Immature natural killer cell (primary cell): ENCODE data around the gene VPS13C. TPM values are rescaled to one million over a fixed set of nuclear protein-coding genes. Genes with fewer than 3 reads are reported as not detected.
"Not testable (repeated sequence)": the region's sequence is repeated elsewhere in the genome, so short reads cannot be mapped to it uniquely, and the experiment has no call there.

Experiments
- DNase-seq, 3 donors: peaks; one replicate each; pipeline ENCODE4 v3.0.0; 2022; ENCODE audit warnings: mixed read lengths in 1 of 3
- H3K27ac Mint-ChIP-seq, 6 donors: one replicate each; pipeline ENCODE4 v1.8.0; 2020; ENCODE audit warnings: mixed read lengths in 6 of 6, mild to moderate bottlenecking in 5 of 6, inconsistent platforms in 4 of 6, moderate library complexity in 3 of 6
- H3K27me3 Mint-ChIP-seq, 3 donors: one replicate each; pipeline ENCODE4 v1.8.0; 2020 to 2021; ENCODE audit warnings: low read depth in 3 of 3, mild to moderate bottlenecking in 3 of 3, mixed read lengths in 3 of 3, moderate library complexity in 3 of 3, inconsistent platforms in 1 of 3
- H3K36me3 Mint-ChIP-seq, 3 donors: one replicate each; pipeline ENCODE4 v1.8.0; 2020; ENCODE audit warnings: mixed read lengths in 3 of 3, inconsistent platforms in 2 of 3, mild to moderate bottlenecking in 2 of 3
- H3K4me1 Mint-ChIP-seq, 2 donors: one replicate each; pipeline ENCODE4 v1.8.0; 2020; ENCODE audit warnings: inconsistent platforms in 2 of 2, mild to moderate bottlenecking in 2 of 2, mixed read lengths in 2 of 2, moderate library complexity in 1 of 2
- H3K4me3 Mint-ChIP-seq, 5 donors: one replicate each; pipeline ENCODE4 v1.8.0; 2020; ENCODE audit warnings: mild to moderate bottlenecking in 5 of 5, mixed read lengths in 5 of 5, inconsistent platforms in 3 of 5, moderate library complexity in 3 of 5
- H3K9me3 Mint-ChIP-seq, 6 donors: one replicate each; pipeline ENCODE4 v1.8.0; 2020; ENCODE audit warnings: mild to moderate bottlenecking in 6 of 6, mixed read lengths in 6 of 6, inconsistent platforms in 4 of 6, moderate library complexity in 3 of 6
- polyA plus RNA-seq, 3 donors: library from polyadenylated mRNA; unstranded; fragments of 300-500 nt; fragmentation: Illumina TruSeq; gene quantifications; one replicate each; pipeline ENCODE4 v1.2.3, GENCODE V29; 2021

Gene VPS13C
- polyA plus RNA-seq, 3 donors from 2014 or later, result 9.8 to 18.5 (median 11.1) TPM

DNA sequence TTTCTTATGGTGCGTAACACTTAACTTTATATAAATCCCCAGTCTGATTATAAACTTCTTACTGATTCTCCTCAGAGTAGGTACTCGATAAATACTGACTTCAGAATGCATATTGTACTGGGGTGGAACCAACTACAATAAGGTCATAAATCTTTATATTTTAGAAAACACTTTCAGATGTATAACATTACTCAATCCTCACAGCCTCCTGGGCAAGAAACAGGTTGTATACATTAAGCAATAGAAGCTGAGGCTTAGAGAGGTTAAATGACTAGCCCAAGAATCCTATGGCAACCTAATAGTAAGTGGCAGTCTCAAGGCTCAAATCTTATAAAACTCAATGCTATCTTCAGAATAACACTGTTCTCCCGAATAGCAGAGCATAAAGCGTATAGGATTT, 9.1 kb downstream of the VPS13C start:
- Mint-ChIP-seq H3K4me3 (no peak overlapping the region), H3K27ac (peak overlapping the region in 3 of 6 donors; percentile 1 to 43 (median 31)), H3K9me3 (no peaks in the 10 kb centered on the region), H3K4me1 (peaks cover 52 to 84% of the 10 kb centered on the region in 2 donors), H3K27me3 (no peaks in the 10 kb centered on the region), H3K36me3 (peaks cover 3% of the 10 kb centered on the region in 3 donors)
- no peak for DNase-seq

- Mint-ChIP-seq H3K27ac (peak overlapping the region in 3 of 6 donors; percentile 2 to 64 (median 53)), H3K4me3 (no peak overlapping the region), H3K27me3 (no peaks in the 10 kb centered on the region), H3K36me3 (peaks cover 3% of the 10 kb centered on the region in 3 donors), H3K9me3 (no peaks in the 10 kb centered on the region), H3K4me1 (peaks cover 56 to 84% of the 10 kb centered on the region in 2 donors)
- no peak for DNase-seq
Measured at GRCh38 chr15:62050115-62050514, 10.1 kb downstream of the VPS13C start.

GRCh38 chr15:62048254-62048653, 12.0 kb downstream of the VPS13C start:
- H3K9me3 Mint-ChIP-seq, H3K36me3 Mint-ChIP-seq, H3K27me3 Mint-ChIP-seq, DNase-seq, H3K4me3 Mint-ChIP-seq, H3K27ac Mint-ChIP-seq: not testable (repeated sequence)
- peaks cover 42 to 76% of the 10 kb centered on the region in 2 donors for H3K4me1 Mint-ChIP-seq

DNA sequence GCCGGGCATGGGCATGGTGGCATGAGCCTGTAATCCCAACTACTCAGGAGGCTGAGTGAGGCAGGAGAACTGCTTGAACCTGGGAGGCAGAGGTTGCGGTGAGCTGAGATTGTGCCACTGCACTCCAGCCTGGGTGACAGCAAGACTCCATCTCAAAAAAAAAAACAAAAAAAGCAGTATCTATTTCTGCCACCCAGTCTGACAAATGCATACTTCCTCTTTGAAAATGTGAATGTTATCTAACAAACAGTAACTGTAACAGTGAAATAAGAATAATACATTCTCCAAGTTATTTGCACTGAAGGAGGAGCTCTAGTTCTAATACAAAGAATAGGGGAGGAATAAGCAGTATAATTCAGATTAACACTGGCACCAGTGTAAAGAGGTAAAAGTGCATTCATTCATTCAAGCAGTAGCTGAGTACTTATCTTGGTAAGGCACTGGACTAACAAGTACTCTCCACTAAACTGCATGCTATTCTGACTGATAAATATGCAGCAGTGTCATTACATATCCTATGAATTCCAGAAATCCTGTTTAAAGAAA, 12.9 kb downstream of the VPS13C start:
- Mint-ChIP-seq H3K27me3 (no peaks in the 10 kb centered on the region), H3K4me1 (peaks cover 37 to 68% of the 10 kb centered on the region in 2 donors), H3K36me3 (peaks cover 3% of the 10 kb centered on the region in 3 donors), H3K9me3 (no peaks in the 10 kb centered on the region), H3K4me3 (no peak overlapping the region), H3K27ac (peak overlapping the region in 4 of 6 donors; percentile 13 to 70 (median 62))
- no peak for DNase-seq

DNA sequence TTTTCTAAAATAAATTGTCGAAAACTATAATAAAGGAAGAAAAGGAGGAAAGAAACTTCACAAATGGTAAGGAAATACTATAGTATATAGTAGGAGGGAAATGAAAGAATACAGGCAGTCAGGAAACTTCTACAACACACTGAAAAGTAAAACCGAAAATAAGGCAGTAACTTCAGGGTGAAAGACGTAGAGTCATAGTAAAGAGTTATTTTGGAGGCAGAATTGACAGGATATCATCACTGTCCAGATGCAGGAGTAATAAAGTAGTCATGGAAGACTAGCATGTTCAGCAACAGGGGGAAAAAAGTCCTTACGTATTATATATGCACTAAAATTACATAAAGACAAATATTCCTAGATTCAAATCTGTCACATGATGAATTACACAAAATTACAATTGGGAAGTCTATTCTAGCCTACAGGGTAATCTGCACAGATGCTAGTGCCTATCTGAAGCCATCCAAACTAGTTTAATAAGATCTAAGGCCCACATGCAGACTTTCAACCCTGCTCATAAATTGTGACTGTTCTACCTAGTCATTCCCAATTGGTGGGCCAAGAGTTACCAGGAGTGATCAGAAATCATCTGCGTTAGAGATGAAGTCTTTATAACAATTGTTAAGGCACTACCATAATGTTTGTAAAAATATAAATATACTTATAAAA, 14.0 kb downstream of the VPS13C start:
- no peak for DNase-seq
- peaks cover 32 to 57% of the 10 kb centered on the region in 2 donors for H3K4me1 Mint-ChIP-seq
- peaks cover 3% of the 10 kb centered on the region in 3 donors for H3K36me3 Mint-ChIP-seq

GRCh38 chr15:62035256-62035924, 24.9 kb downstream of the VPS13C start:
- Mint-ChIP-seq H3K4me3 (no peak overlapping the region), H3K9me3 (no peaks in the 10 kb centered on the region), H3K27me3 (peaks cover 0 to 2% (median 0%) of the 10 kb centered on the region in 3 donors), H3K36me3 (peaks cover 19 to 40% (median 25%) of the 10 kb centered on the region in 3 donors), H3K4me1 (peaks cover 3 to 40% of the 10 kb centered on the region in 2 donors), H3K27ac (peak overlapping the region in 2 of 6 donors; percentile 0 to 22)
- DNase-seq, result no peak

More for the DNA sequence above, 14.0 kb downstream of the VPS13C start:
- peak overlapping the region; percentile 51 to 62 (median 53) for H3K4me3 Mint-ChIP-seq
- no peaks in the 10 kb centered on the region for H3K9me3 Mint-ChIP-seq
- H3K27ac Mint-ChIP-seq, result peak overlapping the region; percentile 59 to 90 (median 80)
- no peaks in the 10 kb centered on the region for H3K27me3 Mint-ChIP-seq

DNA sequence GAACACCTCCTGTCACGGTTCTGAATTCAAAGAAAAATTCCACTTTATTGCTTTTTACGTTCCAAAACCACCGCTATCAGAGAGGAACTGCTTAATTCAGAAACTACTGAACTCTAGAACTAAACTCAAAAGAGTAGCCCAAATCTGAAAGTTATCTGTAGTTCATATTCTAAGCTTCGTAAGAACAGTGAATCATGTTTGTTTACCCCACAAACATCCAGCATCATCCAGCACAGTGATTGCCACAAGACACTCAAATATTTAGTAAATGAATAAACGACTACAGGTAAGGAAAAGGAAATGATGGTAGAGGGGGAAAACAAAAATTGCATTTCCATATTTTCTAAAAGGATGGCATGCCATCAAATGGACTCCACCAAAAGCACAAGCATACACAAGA, 32.3 kb downstream of the VPS13C start:
- no peak for DNase-seq
- Mint-ChIP-seq H3K4me3 (no peak overlapping the region), H3K36me3 (peaks cover 11 to 25% (median 20%) of the 10 kb centered on the region in 3 donors), H3K27ac (no peak overlapping the region), H3K9me3 (no peaks in the 10 kb centered on the region), H3K27me3 (peaks cover 0 to 1% (median 0%) of the 10 kb centered on the region in 3 donors), H3K4me1 (peaks cover 2 to 31% of the 10 kb centered on the region in 2 donors)

DNA sequence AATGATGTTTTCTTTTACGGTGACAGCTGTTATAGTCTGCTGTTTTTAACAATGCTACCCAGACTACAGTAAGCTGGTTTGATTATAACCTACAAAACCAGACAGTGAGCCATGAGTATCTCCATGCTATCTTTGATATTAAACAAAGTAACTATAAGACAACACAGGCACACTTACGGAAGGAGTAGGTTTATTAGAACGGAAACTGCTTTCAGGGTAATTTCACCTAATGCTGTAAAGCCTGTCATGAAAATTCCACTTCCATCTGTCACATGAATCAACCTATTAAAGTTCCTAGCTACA, 33.0 kb downstream of the VPS13C start:
- H3K27me3 Mint-ChIP-seq, result peaks cover 0 to 1% (median 0%) of the 10 kb centered on the region in 3 donors
- peaks cover 2 to 31% of the 10 kb centered on the region in 2 donors for H3K4me1 Mint-ChIP-seq
- H3K4me3 Mint-ChIP-seq, result no peak overlapping the region
- no peaks in the 10 kb centered on the region for H3K9me3 Mint-ChIP-seq
- no peak for DNase-seq
- H3K36me3 Mint-ChIP-seq, result peaks cover 13 to 25% (median 20%) of the 10 kb centered on the region in 3 donors
- no peak overlapping the region for H3K27ac Mint-ChIP-seq

- H3K9me3 Mint-ChIP-seq, result no peaks in the 10 kb centered on the region
- H3K36me3 Mint-ChIP-seq, result peaks cover 18 to 31% (median 20%) of the 10 kb centered on the region in 3 donors
- DNase-seq, result no peak
- peaks cover 2 to 31% of the 10 kb centered on the region in 2 donors for H3K4me1 Mint-ChIP-seq
- H3K27ac Mint-ChIP-seq, result no peak overlapping the region
- no peak overlapping the region for H3K4me3 Mint-ChIP-seq
- H3K27me3 Mint-ChIP-seq, result peaks cover 0 to 1% (median 0%) of the 10 kb centered on the region in 3 donors
Measured at GRCh38 chr15:62026487-62027262, 33.6 kb downstream of the VPS13C start.

DNA sequence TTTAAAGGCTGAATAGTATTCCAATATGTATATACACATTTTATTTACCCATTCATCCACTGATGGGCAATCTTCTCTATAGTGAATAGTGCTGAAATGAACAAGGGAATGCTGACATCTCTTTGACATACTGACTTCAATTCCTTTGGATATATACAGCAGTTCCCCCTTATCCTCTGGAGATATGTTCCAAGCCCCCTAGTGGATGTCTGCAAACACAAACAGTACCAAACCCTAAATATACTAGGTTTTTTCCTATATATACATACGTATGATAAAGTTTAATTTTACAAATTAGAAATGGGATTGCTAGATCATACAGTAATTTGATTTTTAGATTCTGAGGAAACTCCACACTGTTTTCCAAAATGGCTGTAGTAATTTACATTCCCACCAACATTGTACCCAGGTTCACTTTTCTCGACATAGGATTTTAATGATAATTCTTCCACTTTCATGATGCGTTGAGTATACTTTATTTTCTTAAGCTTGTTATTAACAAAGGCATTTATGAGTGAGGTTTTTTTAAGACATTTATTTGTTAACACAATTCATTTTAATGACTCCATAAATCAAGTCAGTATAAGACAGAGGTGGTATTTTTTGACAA, 38.2 kb downstream of the VPS13C start:
- H3K4me1 Mint-ChIP-seq, result peaks cover 0 to 20% of the 10 kb centered on the region in 2 donors
- no peak overlapping the region for H3K4me3 Mint-ChIP-seq
- no peaks in the 10 kb centered on the region for H3K9me3 Mint-ChIP-seq
- no peaks in the 10 kb centered on the region for H3K27me3 Mint-ChIP-seq
- H3K27ac Mint-ChIP-seq, result no peak overlapping the region
- no peak for DNase-seq
- H3K36me3 Mint-ChIP-seq, result peaks cover 22 to 48% (median 40%) of the 10 kb centered on the region in 3 donors

- Mint-ChIP-seq H3K27me3 (peaks cover 0 to 2% (median 0%) of the 10 kb centered on the region in 3 donors), H3K4me3 (no peak overlapping the region), H3K9me3 (no peaks in the 10 kb centered on the region), H3K4me1 (peaks cover 0 to 12% of the 10 kb centered on the region in 2 donors), H3K27ac (no peak overlapping the region), H3K36me3 (peaks cover 22 to 48% (median 37%) of the 10 kb centered on the region in 3 donors)
- no peak for DNase-seq
Measured at GRCh38 chr15:62020576-62021160, 39.6 kb downstream of the VPS13C start.

DNA sequence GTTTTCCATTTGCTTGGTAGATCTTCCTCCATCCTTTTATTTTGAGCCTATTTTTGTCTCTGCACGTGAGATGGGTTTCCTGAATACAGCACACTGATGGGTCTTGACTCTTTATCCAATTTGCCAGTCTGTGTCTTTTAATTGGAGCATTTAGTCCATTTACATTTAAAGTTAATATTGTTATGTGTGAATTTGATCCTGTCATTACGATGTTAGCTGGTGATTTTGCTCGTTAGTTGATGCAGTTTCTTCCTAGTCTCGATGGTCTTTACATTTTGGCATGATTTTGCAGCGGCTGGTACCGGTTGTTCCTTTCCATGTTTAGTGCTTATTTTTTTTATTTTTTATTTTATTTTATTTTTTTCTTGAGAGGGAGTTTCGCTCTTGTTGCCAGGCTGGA, 54.9 kb downstream of the VPS13C start:
- H3K36me3 Mint-ChIP-seq, result peaks cover 11 to 28% (median 25%) of the 10 kb centered on the region in 3 donors
- not testable (repeated sequence) for H3K4me3 Mint-ChIP-seq, H3K27me3 Mint-ChIP-seq, DNase-seq, H3K9me3 Mint-ChIP-seq, H3K27ac Mint-ChIP-seq, H3K4me1 Mint-ChIP-seq

DNA sequence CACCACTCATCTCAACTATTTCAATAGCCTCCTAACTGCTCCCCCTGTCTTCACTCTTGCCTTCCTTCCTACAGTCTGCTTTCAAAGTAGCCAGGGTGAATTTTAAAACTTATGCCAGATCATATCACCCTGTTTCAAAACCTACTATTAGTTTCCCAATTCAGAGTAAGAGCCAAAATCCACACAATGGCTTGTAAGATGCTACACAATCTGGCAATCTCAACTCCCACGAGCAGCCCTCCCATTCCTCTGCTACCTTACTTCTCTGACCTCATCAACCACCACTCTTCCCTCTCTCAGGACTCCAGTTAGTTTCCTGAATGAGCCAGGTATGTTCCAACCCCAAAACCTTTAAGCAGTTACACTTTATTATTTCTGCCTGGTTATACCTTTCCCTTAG, 62.5 kb downstream of the VPS13C start:
- no peak for DNase-seq
- H3K4me3 Mint-ChIP-seq, result no peak overlapping the region
- peaks cover 0 to 3% of the 10 kb centered on the region in 2 donors for H3K4me1 Mint-ChIP-seq
- H3K36me3 Mint-ChIP-seq, result peaks cover 8 to 14% (median 13%) of the 10 kb centered on the region in 3 donors
- peaks cover 0 to 3% (median 0%) of the 10 kb centered on the region in 3 donors for H3K27me3 Mint-ChIP-seq
- peak overlapping the region in 5 of 6 donors; percentile 10 to 40 (median 14) for H3K27ac Mint-ChIP-seq
- no peaks in the 10 kb centered on the region for H3K9me3 Mint-ChIP-seq
